H1 (cell line): ENCODE results near the gene CYP2E1. TPM values are rescaled to one million over a fixed set of nuclear protein-coding genes. Genes with fewer than 3 reads are reported as not detected.

Experiments used
- CTCF ChIA-PET: fragments of 300-600 bp; sonication (Branson Sonifier 250); formaldehyde crosslinking; loops from one replicate; lab custom pipeline; 2021; ENCODE audit not compliant: partially characterized antibody; lab: Charles Lee
- POLR2A ChIA-PET: fragments of 300-600 bp; sonication (Branson Sonifier 250); formaldehyde crosslinking; loops from one replicate; lab custom pipeline; 2021; ENCODE audit warnings: inconsistent platforms; ENCODE audit not compliant: partially characterized antibody; lab: Charles Lee
- DNase-seq, 2 experiments: peaks; one replicate each; pipeline versions ENCODE4 v3.0.0 to v3.0.0-alpha.2; 2010 to 2022; ENCODE audit warnings: low spot score in 2 of 2, low read depth in 1 of 2, mixed read lengths in 1 of 2
- FAIRE-seq: peaks from 2 replicates; lab custom pipeline; 2011; peaks lifted over from hg19 to GRCh38; lab: Jason Lieb, UNC
- H2AFZ ChIP-seq: 2 replicates; pipeline ENCODE4 v1.8.1; 2012; ENCODE audit warnings: low read length, inconsistent platforms
- H2AK5ac ChIP-seq: 2 replicates; pipeline ENCODE4 v1.6.1; 2013; ENCODE audit warnings: low read depth, low read length
- H2BK120ac ChIP-seq: replicated peaks from 2 replicates; pipeline ENCODE3; 2013; ENCODE audit warnings: low read depth, low read length, inconsistent platforms
- H2BK12ac ChIP-seq: 2 replicates; pipeline ENCODE4 v1.6.1; 2013; ENCODE audit warnings: low read depth, low read length
- H2BK15ac ChIP-seq: 2 replicates; pipeline ENCODE4 v1.6.1; 2013; ENCODE audit warnings: low read length
- H2BK20ac ChIP-seq: 2 replicates; pipeline ENCODE4 v1.6.1; 2013; ENCODE audit warnings: low read length
- H2BK5ac ChIP-seq: 2 replicates; pipeline ENCODE4 v1.6.1; 2013; ENCODE audit warnings: low read depth, low read length
- H3K14ac ChIP-seq: 2 replicates; pipeline ENCODE4 v1.6.1; 2013; ENCODE audit warnings: inconsistent platforms; ENCODE audit not compliant: insufficient read length
- H3K18ac ChIP-seq: 2 replicates; pipeline ENCODE4 v1.6.1; 2013; ENCODE audit warnings: low read length; ENCODE audit errors: extremely low read depth
- H3K23ac ChIP-seq: 2 replicates; pipeline ENCODE4 v1.6.1; 2013; ENCODE audit warnings: inconsistent platforms; ENCODE audit not compliant: insufficient read length
- H3K23me2 ChIP-seq: 2 replicates; pipeline ENCODE4 v1.6.1; 2013; ENCODE audit warnings: low read depth, low read length
- H3K27ac ChIP-seq: 2 replicates; pipeline ENCODE4 v1.6.1; 2011; ENCODE audit warnings: low read depth, low read length, inconsistent platforms
- H3K27me3 ChIP-seq, 4 experiments: replicated peaks in 1 of 4; 1 replicate in 1 of 4; 2 replicates in 3 of 4; pipeline versions ENCODE4 v1.6.1 to v1.8.1; 2011 to 2013; ENCODE audit warnings: low read length in 3 of 4, mild to moderate bottlenecking in 3 of 4, inconsistent platforms in 2 of 4, mixed read lengths in 2 of 4, moderate library complexity in 1 of 4; ENCODE audit not compliant: control insufficient read depth in 3 of 4, insufficient read depth in 3 of 4; ENCODE audit errors: extremely low read depth in 1 of 4
- H3K36me3 ChIP-seq, 4 experiments: 2 replicates each; pipeline versions ENCODE4 v1.6.1 to v1.8.1; 2011 to 2013; ENCODE audit warnings: mild to moderate bottlenecking in 4 of 4, low read length in 3 of 4, moderate library complexity in 2 of 4, control low read depth in 1 of 4, inconsistent platforms in 1 of 4; ENCODE audit not compliant: insufficient read depth in 4 of 4, control insufficient read depth in 2 of 4
- H3K4ac ChIP-seq: replicated peaks from 2 replicates; pipeline ENCODE3; 2013; ENCODE audit warnings: low read length, low read depth, mixed read lengths, inconsistent platforms; ENCODE audit not compliant: insufficient read length
- H3K4me1 ChIP-seq, 4 experiments: replicated peaks in 1 of 4; 1 replicate in 1 of 4; 2 replicates in 3 of 4; pipeline versions ENCODE4 v1.6.1 to v1.8.1; 2011 to 2013; ENCODE audit warnings: low read length in 3 of 4, inconsistent platforms in 2 of 4, mixed read lengths in 1 of 4; ENCODE audit not compliant: insufficient read depth in 4 of 4, control insufficient read depth in 3 of 4
- H3K4me2 ChIP-seq, 2 experiments: 2 replicates each; pipeline versions ENCODE4 v1.6.1 to v1.8.1; 2011 to 2013; ENCODE audit warnings: low read depth in 2 of 2, low read length in 2 of 2, control low read depth in 1 of 2, inconsistent platforms in 1 of 2, mild to moderate bottlenecking in 1 of 2; ENCODE audit not compliant: insufficient read depth in 1 of 2
- H3K4me3 ChIP-seq, 4 experiments: fragments of 200-600, 300-600 bp in 1 of 4; sonication (generic), shearing (Covaris generic), sonication (Bioruptor Twin) in 1 of 4; 2 replicates each; pipeline versions ENCODE4 v1.5.1 to v1.8.1; 2011 to 2016; ENCODE audit warnings: low read length in 4 of 4, low read depth in 3 of 4, control low read depth in 2 of 4, inconsistent platforms in 2 of 4, mild to moderate bottlenecking in 2 of 4, mixed read lengths in 1 of 4, moderate library complexity in 1 of 4; ENCODE audit not compliant: insufficient read depth in 2 of 4; ENCODE audit errors: extremely low read depth in 1 of 4
- H3K56ac ChIP-seq: replicated peaks from 2 replicates; pipeline ENCODE3; 2013; ENCODE audit warnings: low read depth, mild to moderate bottlenecking, mixed read lengths, low read length, inconsistent platforms; ENCODE audit not compliant: insufficient read length
- H3K79me1 ChIP-seq: 2 replicates; pipeline ENCODE4 v1.6.1; 2013; ENCODE audit warnings: low read depth, low read length, control low read depth
- H3K79me2 ChIP-seq, 2 experiments: 2 replicates each; pipeline versions ENCODE4 v1.6.1 to v1.8.1; 2012 to 2013; ENCODE audit warnings: low read length in 2 of 2, mild to moderate bottlenecking in 2 of 2, inconsistent platforms in 1 of 2; ENCODE audit not compliant: insufficient read depth in 2 of 2, control insufficient read depth in 1 of 2
- H3K9ac ChIP-seq, 4 experiments: replicated peaks in 1 of 4; 1 replicate in 1 of 4; 2 replicates in 3 of 4; pipeline versions ENCODE4 v1.6.1 to v1.8.1; 2011 to 2013; ENCODE audit warnings: low read depth in 3 of 4, low read length in 3 of 4, control low read depth in 2 of 4, mild to moderate bottlenecking in 2 of 4, moderate library complexity in 2 of 4, inconsistent platforms in 1 of 4; ENCODE audit errors: extremely low read depth in 1 of 4
- H3K9me3 ChIP-seq, 2 experiments: 2 replicates each; pipeline versions ENCODE4 v1.6.1 to v1.8.1; 2012 to 2013; ENCODE audit warnings: mild to moderate bottlenecking in 2 of 2, moderate library complexity in 2 of 2, control low read depth in 1 of 2, inconsistent platforms in 1 of 2, low read depth in 1 of 2, low read length in 1 of 2, mixed read lengths in 1 of 2; ENCODE audit not compliant: insufficient read depth in 2 of 2
- H4K20me1 ChIP-seq, 2 experiments: replicated peaks in 1 of 2; 2 replicates each; pipeline versions ENCODE3 to v1.8.1; 2011 to 2013; ENCODE audit warnings: inconsistent platforms in 2 of 2, low read length in 2 of 2, mild to moderate bottlenecking in 1 of 2; ENCODE audit not compliant: insufficient read depth in 2 of 2, control insufficient read depth in 1 of 2
- H4K5ac ChIP-seq: 2 replicates; pipeline ENCODE4 v1.6.1; 2013; ENCODE audit warnings: low read length, low read depth, mixed read lengths, inconsistent platforms; ENCODE audit not compliant: insufficient read length
- H4K8ac ChIP-seq: 2 replicates; pipeline ENCODE4 v1.8.0; 2013; ENCODE audit warnings: mild to moderate bottlenecking, moderate library complexity, low read length, inconsistent platforms; ENCODE audit not compliant: insufficient read depth; ENCODE audit errors: extremely low read depth
- H4K91ac ChIP-seq: replicated peaks from 2 replicates; pipeline ENCODE3; 2013; ENCODE audit warnings: low read length, mixed read lengths, inconsistent platforms; ENCODE audit not compliant: insufficient read length
- BCL11A ChIP-seq, 2 experiments: IDR thresholded peaks; one replicate each; pipeline ENCODE4 v1.6.1; 2011; ENCODE audit warnings: low read depth in 2 of 2, low read length in 2 of 2, mild to moderate bottlenecking in 2 of 2
- CBX8 ChIP-seq: fragments of 300-800, 300-1000 bp; sonication (generic); IDR thresholded peaks from 2 replicates; pipeline ENCODE4 v1.7.1; 2016; ENCODE audit warnings: low read depth, low read length, borderline replicate concordance
- HDAC6 ChIP-seq: IDR thresholded peaks from one replicate; pipeline ENCODE4 v1.7.1; 2012; ENCODE audit warnings: low read depth, mild to moderate bottlenecking, inconsistent platforms, low read length, moderate library complexity
- KDM4A ChIP-seq: IDR thresholded peaks from one replicate; pipeline ENCODE4 v1.7.1; 2012; ENCODE audit warnings: low read depth, mild to moderate bottlenecking, moderate library complexity, low read length, inconsistent platforms; ENCODE audit not compliant: severe bottlenecking
- MAFK ChIP-seq: IDR thresholded peaks from 2 replicates; pipeline ENCODE4 v1.6.1; 2012; ENCODE audit warnings: low read depth, mild to moderate bottlenecking, improper control_type of control experiment, low read length
- RBBP5 ChIP-seq: IDR thresholded peaks from 2 replicates; pipeline ENCODE4 v1.7.1; 2012; ENCODE audit warnings: low read depth, mild to moderate bottlenecking, inconsistent platforms, low read length, moderate library complexity, borderline replicate concordance
- RXRA ChIP-seq: IDR thresholded peaks from 2 replicates; pipeline ENCODE4 v1.6.1; 2011; ENCODE audit warnings: low read depth, mild to moderate bottlenecking, low read length, moderate library complexity; ENCODE audit not compliant: insufficient read depth
- SIRT6 ChIP-seq: IDR thresholded peaks from one replicate; pipeline ENCODE4 v1.7.1; 2012; ENCODE audit warnings: low read length, inconsistent platforms
- TCF12 ChIP-seq: IDR thresholded peaks from 2 replicates; pipeline ENCODE4 v1.6.1; 2011; ENCODE audit warnings: low read depth, mild to moderate bottlenecking, low read length
- WGBS, 2 experiments: shearing (Covaris generic) in 1 of 2; methylation state at CpG; one replicate each; pipeline versions ENCODE4 v1.1.6 to v1.1.7; 2013 to 2015; ENCODE audit warnings: low lambda C conversion rate in 2 of 2, mixed read lengths in 2 of 2, inconsistent platforms in 1 of 2, low coverage in 1 of 2, missing lambda C conversion rate in 1 of 2; ENCODE audit not compliant: insufficient replicate concordance in 2 of 2, insufficient coverage in 1 of 2, insufficient read length in 1 of 2; ENCODE audit errors: extremely low coverage in 1 of 2, missing lambda C conversion rate in 1 of 2; 5-methylcytosine and 5-hydroxymethylcytosine counted together
- polyA plus RNA-seq, 7 experiments: library from polyadenylated mRNA; depleted of rRNA in 3 of 7; stranded (reverse) in 5 of 7; unstranded in 2 of 7; fragments of >200 nt in 5 of 7; fragments of 200-250 nt in 2 of 7; gene quantifications; 1 replicate in 5 of 7; 2 replicates in 1 of 7; 4 replicates in 1 of 7; pipeline versions ENCODE4 v1.2.1 to v1.2.3, GENCODE V29; 2011 to 2013; ENCODE audit warnings: missing spikeins in 2 of 7, mixed read lengths in 2 of 7
- total RNA-seq: library from RNA; stranded (reverse); fragmentation: NEBNext Ultra II Directional; extraction: Animal tissue kit (Norgen Biotek cat#: 25700); gene quantifications from 2 replicates; pipeline ENCODE4 v1.2.1, GENCODE V29; 2021

CYP2E1 gene
- total and polyA plus RNA-seq, 2 of the 8 experiments (the other 6 are each of a cell fraction or from before 2014, with no cell fraction given) = 0.11 TPM; not detected in 1

GRCh38 chr10:133528845-133529575, 1.8 kb downstream of the CYP2E1 start:
- CTCF ChIA-PET = interaction anchor here (0.6 to 0.9 kb wide), 2 partner anchors 12 to 475 kb away, joined by 3 read pairs; no protein-coding TSS in a partner anchor
- Histone ChIP-seq H2BK20ac (no peak overlapping the region), H3K27ac (no peak overlapping the region), H3K4me3 (no peak overlapping the region), H3K18ac (no peak overlapping the region), H4K5ac (no peak overlapping the region), H4K20me1 (no peaks in the 10 kb centered on the region), H3K4me1 (no peaks in the 10 kb centered on the region), H2AFZ (no peak overlapping the region), H2AK5ac (no peak overlapping the region), H2BK5ac (no peak overlapping the region), H3K23ac (no peak overlapping the region), H3K14ac (no peak overlapping the region), H4K91ac (no peak overlapping the region), H3K23me2 (no peaks in the 10 kb centered on the region), H3K79me2 (no peaks in the 10 kb centered on the region), H3K9ac (no peak overlapping the region), H3K56ac (no peak overlapping the region), H3K79me1 (no peaks in the 10 kb centered on the region), H3K4ac (no peak overlapping the region), H4K8ac (no peak overlapping the region), H2BK15ac (no peak overlapping the region), H3K9me3 (peaks cover 67 to 85% of the 10 kb centered on the region in 2 experiments), H3K4me2 (no peak overlapping the region), H3K36me3 (peaks cover 0 to 3% (median 0%) of the 10 kb centered on the region in 4 experiments; a peak in 1 of 8 replicates), H2BK12ac (no peak overlapping the region), H3K27me3 (no peaks in the 10 kb centered on the region), H2BK120ac (no peak overlapping the region)
- WGBS, 2 experiments = 91% methylated on average over 20 of the region's 37 CpGs; no CpG with 5 or more reads in 1 of the 2 experiments
- POLR2A ChIA-PET = no interaction called here
- no peak for FAIRE-seq
- DNase-seq = no peak
- TF ChIP-seq MAFK (no peak), BCL11A (IDR thresholded peaks at IDR 0.05; ENCODE audit: low read depth in 2 of 2, low read length in 2 of 2) (no peak), CBX8 (no peak), HDAC6 (no peak), TCF12 (no peak), RBBP5 (no peak), KDM4A (no peak), RXRA (no peak), SIRT6 (no peak)
